GM10248 (cell line): ENCODE results near the gene ZNF200.

Experiments
- CTCF ChIA-PET: fragments of 300-600 bp; sonication (Branson Sonifier 250); formaldehyde crosslinking; extraction: SDS; loops from one replicate; lab custom pipeline; 2021; ENCODE audit warnings: antibody characterized with exemption; lab: Yijun Ruan, JAX
- POLR2A ChIA-PET: fragments of 350-650 bp; sonication (Branson Sonifier 250); formaldehyde crosslinking; extraction: SDS; loops from one replicate; lab custom pipeline; 2020; ENCODE audit warnings: antibody characterized with exemption; lab: Yijun Ruan, JAX
- DNase-seq: peaks from one replicate; pipeline ENCODE4 v3.0.0; 2012; ENCODE audit errors: extremely low spot score
- CTCF ChIP-seq: IDR thresholded peaks from 2 replicates; pipeline ENCODE4 v1.5.1; 2012; ENCODE audit warnings: mild to moderate bottlenecking, low read depth; ENCODE audit errors: extremely low read depth, missing control alignments, control extremely low read depth

The ZNF200 gene

GRCh38 chr16:3179651-3180050 is 55.3 kb downstream of the ZNF200 start:
- TF ChIP-seq CTCF: no peak
- DNase-seq: no peak
- POLR2A ChIA-PET: no interaction called here
- CTCF ChIA-PET: no interaction called here

GRCh38 chr16:3175157-3176093 is 59.5 kb downstream of the ZNF200 start:
- TF ChIP-seq CTCF: no peak
- DNase-seq: no peak
- ChIA-PET POLR2A (no interaction called here), CTCF (interaction anchor here (1.2 kb wide), 1 partner anchor 46 kb away, joined by 3 read pairs; no protein-coding TSS in a partner anchor)

GRCh38 chr16:3174618-3175148 is 60.3 kb downstream of the ZNF200 start:
- DNase-seq: no peak
- POLR2A ChIA-PET: interaction anchor here (0.6 kb wide), 1 partner anchor 13 kb away, joined by 4 read pairs; no protein-coding TSS in a partner anchor
- CTCF ChIA-PET: interaction anchor here (1.3 to 7.7 kb wide), 6 partner anchors 9 to 73 kb away, joined by 3 to 76 read pairs (median 7); no protein-coding TSS in a partner anchor
- no peak for TF ChIP-seq CTCF

GRCh38 chr16:3173892-3174617 is 60.9 kb downstream of the ZNF200 start:
- peak; percentile 38 for TF ChIP-seq CTCF
- ChIA-PET POLR2A (interaction anchor here (0.6 kb wide), 1 partner anchor 14 kb away, joined by 4 read pairs; no protein-coding TSS in a partner anchor), CTCF (interaction anchor here (1.3 to 7.7 kb wide), 6 partner anchors 9 to 72 kb away, joined by 3 to 76 read pairs (median 7); no protein-coding TSS in a partner anchor)
- DNase-seq: peak; percentile 59
